Measurements from ENCODE around the gene KCNAB1.
"Not testable (repeated sequence)": the region's sequence is repeated elsewhere in the genome, so short reads cannot be mapped to it uniquely, and the experiment has no call there.

KCNAB1 gene

GRCh38 chr3:156224046-156224445 is 103.7 kb downstream of the KCNAB1 start:
- DNase-seq: not testable (repeated sequence)

GRCh38 chr3:156226676-156227420 is 106.5 kb downstream of the KCNAB1 start:
- DNase-seq: no peak

GRCh38 chr3:156227704-156228103 is 107.3 kb downstream of the KCNAB1 start:
- DNase-seq: no peak

- DNase-seq: no peak
Measured at GRCh38 chr3:156230278-156230900, 110.0 kb downstream of the KCNAB1 start.

GRCh38 chr3:156231221-156231620 is 110.8 kb downstream of the KCNAB1 start:
- not testable (repeated sequence) for DNase-seq

GRCh38 chr3:156233876-156234275 is 113.5 kb downstream of the KCNAB1 start:
- no peak for DNase-seq

- no peak for DNase-seq
Measured at GRCh38 chr3:156236556-156237260, 116.3 kb downstream of the KCNAB1 start.

- DNase-seq: no peak
Measured at GRCh38 chr3:156240642-156241041, 120.3 kb downstream of the KCNAB1 start.

- no peak for DNase-seq
Measured at GRCh38 chr3:156246961-156247725, 126.8 kb downstream of the KCNAB1 start.

GRCh38 chr3:156250550-156250949 is 130.2 kb downstream of the KCNAB1 start:
- DNase-seq: no peak

- DNase-seq: no peak
Measured at GRCh38 chr3:156251424-156251823, 131.0 kb downstream of the KCNAB1 start.

- DNase-seq: no peak
Measured at GRCh38 chr3:156252656-156253055, 132.3 kb downstream of the KCNAB1 start.

- DNase-seq: no peak
Measured at GRCh38 chr3:156253150-156253549, 132.8 kb downstream of the KCNAB1 start.

- no peak for DNase-seq
Measured at GRCh38 chr3:156256256-156256655, 135.9 kb downstream of the KCNAB1 start.

- DNase-seq: no peak
Measured at GRCh38 chr3:156256945-156257344, 136.6 kb downstream of the KCNAB1 start.

GRCh38 chr3:156258301-156258700 is 137.9 kb downstream of the KCNAB1 start:
- DNase-seq: no peak

- no peak for DNase-seq
Measured at GRCh38 chr3:156259896-156260295, 139.5 kb downstream of the KCNAB1 start.

GRCh38 chr3:156260331-156260730 is 140.0 kb downstream of the KCNAB1 start:
- DNase-seq: no peak

GRCh38 chr3:156264771-156265170 is 144.4 kb downstream of the KCNAB1 start:
- DNase-seq: no peak

- DNase-seq: no peak
Measured at GRCh38 chr3:156271508-156271907, 151.1 kb downstream of the KCNAB1 start.

GRCh38 chr3:156271995-156272719 is 151.8 kb downstream of the KCNAB1 start:
- DNase-seq: no peak

GRCh38 chr3:156273111-156273694 is 152.8 kb downstream of the KCNAB1 start:
- no peak for DNase-seq

All from activated effector memory CD4-positive, alpha-beta T cell treated with anti-CD3 and anti-CD28 coated beads, Interleukin-2, amount 50 U/mL, for 16 hours (primary cell).